Measurements from ENCODE around the gene SLC38A7. TPM values are rescaled to one million over a fixed set of nuclear protein-coding genes. Genes with fewer than 3 reads are reported as not detected.

The SLC38A7 gene
- total RNA-seq, 2 experiments from 2014 or later, result 9.9 to 10.3 TPM

- ChIA-PET POLR2A (interaction anchor here (0.8 to 1.7 kb wide), 4 partner anchors 40 to 238 kb away, joined by 3 to 8 read pairs (median 4); partner anchors contain the start of genes GINS3 and SLC38A7), CTCF (interaction anchor here (0.6 kb wide), 1 partner anchor 50 kb away, joined by 4 read pairs; no protein-coding TSS in a partner anchor)
- Mint-ChIP-seq H3K4me1 (ENCODE audit: low read depth) (peaks cover 32% of the 10 kb centered on the region), H3K9me3 (ENCODE audit: insufficient read depth) (no peaks in the 10 kb centered on the region), H3K27ac (peak within 1 kb of the TSS; percentile 100), H3K36me3 (ENCODE audit: low read depth) (peaks cover 22% of the 10 kb centered on the region), H3K27me3 (ENCODE audit: low read depth) (no peaks in the 10 kb centered on the region), H3K4me3 (peak within 1 kb of the TSS; percentile 100)
- ATAC-seq (peak; percentile 91), DNase-seq (peak; percentile 99)
These were observed 54.6 kb downstream of the SLC38A7 start, which contains the start of gene CNOT1 for GRCh38 chr16:58629733-58630640. TSS of gene CNOT1 (minus strand) at chr16:58629826. CDS start at chr16:58599337, 30,489 bp downstream.

GRCh38 chr16:58628845-58629732 lies 55.5 kb downstream of the SLC38A7 start:
- peak; percentile 71 for DNase-seq
- H3K27me3 Mint-ChIP-seq (ENCODE audit: low read depth), result no peaks in the 10 kb centered on the region
- peaks cover 34% of the 10 kb centered on the region for H3K4me1 Mint-ChIP-seq (ENCODE audit: low read depth)
- peak; percentile 7 for ATAC-seq
- H3K27ac Mint-ChIP-seq, result peak overlapping the region; percentile 100
- H3K4me3 Mint-ChIP-seq, result peak overlapping the region; percentile 100
- peaks cover 29% of the 10 kb centered on the region for H3K36me3 Mint-ChIP-seq (ENCODE audit: low read depth)
- no peaks in the 10 kb centered on the region for H3K9me3 Mint-ChIP-seq (ENCODE audit: insufficient read depth)
- POLR2A ChIA-PET, result interaction anchor here (0.6 to 1.7 kb wide), 7 partner anchors 11 to 237 kb away, joined by 3 to 8 read pairs (median 4); partner anchors contain the start of genes GINS3 and SLC38A7
- CTCF ChIA-PET, result interaction anchor here (1.0 to 1.3 kb wide), 2 partner anchors 11 to 293 kb away, joined by 3 read pairs; no protein-coding TSS in a partner anchor

- Mint-ChIP-seq H3K36me3 (ENCODE audit: low read depth) (peaks cover 58% of the 10 kb centered on the region), H3K27ac (no peak overlapping the region), H3K9me3 (ENCODE audit: insufficient read depth) (no peaks in the 10 kb centered on the region), H3K4me3 (no peak overlapping the region), H3K27me3 (ENCODE audit: low read depth) (no peaks in the 10 kb centered on the region), H3K4me1 (ENCODE audit: low read depth) (peaks cover 21% of the 10 kb centered on the region)
- DNase-seq (no peak), ATAC-seq (no peak)
- ChIA-PET POLR2A (no interaction called here), CTCF (no interaction called here)
These were observed 60.4 kb downstream of the SLC38A7 start for GRCh38 chr16:58624209-58624608.

GRCh38 chr16:58620396-58620795 lies 64.2 kb downstream of the SLC38A7 start:
- Mint-ChIP-seq H3K36me3 (ENCODE audit: low read depth) (peaks cover 58% of the 10 kb centered on the region), H3K4me1 (ENCODE audit: low read depth) (peaks cover 6% of the 10 kb centered on the region), H3K9me3 (ENCODE audit: insufficient read depth) (no peaks in the 10 kb centered on the region), H3K27ac (no peak overlapping the region), H3K27me3 (ENCODE audit: low read depth) (no peaks in the 10 kb centered on the region), H3K4me3 (no peak overlapping the region)
- ChIA-PET CTCF (no interaction called here), POLR2A (no interaction called here)
- ATAC-seq (no peak), DNase-seq (no peak)

- CTCF ChIA-PET, result no interaction called here
- no peaks in the 10 kb centered on the region for H3K27me3 Mint-ChIP-seq (ENCODE audit: low read depth)
- H3K9me3 Mint-ChIP-seq (ENCODE audit: insufficient read depth), result no peaks in the 10 kb centered on the region
- H3K36me3 Mint-ChIP-seq (ENCODE audit: low read depth), result peaks cover 38% of the 10 kb centered on the region
- DNase-seq (no peak), ATAC-seq (no peak)
- peaks cover 4% of the 10 kb centered on the region for H3K4me1 Mint-ChIP-seq (ENCODE audit: low read depth)
- H3K27ac Mint-ChIP-seq, result no peak overlapping the region
- no peak overlapping the region for H3K4me3 Mint-ChIP-seq
- POLR2A ChIA-PET, result no interaction called here
These were observed 69.3 kb downstream of the SLC38A7 start for GRCh38 chr16:58615280-58615679.

Other genes with a start within 250 kb of the SLC38A7 start
- not detected for gene NDRG4, start 184.6 kb downstream of the SLC38A7 start, total RNA-seq
- gene SETD6, start 169.3 kb downstream of the SLC38A7 start, total RNA-seq, result 10 to 100 TPM; 16.0 to 16.9 TPM
- gene CNOT1, start 54.9 kb downstream of the SLC38A7 start, total RNA-seq, result 100 to 1,000 TPM; 262 TPM
- gene GOT2, start 49.5 kb upstream of the SLC38A7 start, total RNA-seq, result 10 to 100 TPM; 91.8 to 96.4 TPM